K562 (cell line): ENCODE data around the gene CCDC61. TPM values are rescaled to one million over a fixed set of nuclear protein-coding genes. Genes with fewer than 3 reads are reported as not detected.

ENCODE experiments used
- RAD21 ChIP-seq, 2 experiments: fragments of 250-450 bp in 1 of 2; fragments of 450-650 bp in 1 of 2; sonication (Bioruptor Pico) in 1 of 2; formaldehyde crosslinking in 1 of 2; IDR thresholded peaks in 1 of 2; conservative IDR thresholded peaks in 1 of 2; 2 replicates each; pipeline versions ENCODE4 v1.4.0 to v1.8.0; 2020 to 2022; ENCODE audit warnings: mild to moderate bottlenecking in 2 of 2, moderate library complexity in 1 of 2
- SLC30A9 ChIP-seq: fragments of 250-450 bp; sonication (Bioruptor Pico); IDR thresholded peaks from 2 replicates; pipeline ENCODE4 v1.8.0; 2022; ENCODE audit warnings: mild to moderate bottlenecking, moderate library complexity
- SMC3 ChIP-seq: conservative IDR thresholded peaks from 2 replicates; pipeline ENCODE4 v1.6.1; 2011; ENCODE audit warnings: low read depth, low read length, improper control_type of control experiment; ENCODE audit not compliant: insufficient read depth
- TFAP4 ChIP-seq: sonication (generic); formaldehyde crosslinking; IDR thresholded peaks from 2 replicates; pipeline ENCODE4 v1.8.0; 2022; ENCODE audit warnings: missing genetic modification reagents, mild to moderate bottlenecking, moderate library complexity, borderline replicate concordance
- TOE1 ChIP-seq, 2 experiments: fragments of 450-650 bp in 1 of 2; sonication (generic) in 1 of 2; formaldehyde crosslinking in 1 of 2; IDR thresholded peaks; 2 replicates each; pipeline versions ENCODE4 v1.7.1 to v1.8.0; 2016 to 2022; ENCODE audit warnings: borderline replicate concordance in 2 of 2, mild to moderate bottlenecking in 2 of 2, antibody characterized with exemption in 1 of 2, inconsistent platforms in 1 of 2, low read depth in 1 of 2, missing genetic modification reagents in 1 of 2, moderate library complexity in 1 of 2
- ZBTB7A ChIP-seq: IDR thresholded peaks from 2 replicates; pipeline ENCODE4 v1.6.1; 2011; ENCODE audit warnings: low read depth, mild to moderate bottlenecking, low read length, moderate library complexity, borderline replicate concordance; ENCODE audit not compliant: control insufficient read depth
- polyA plus RNA-seq, 8 experiments: library from polyadenylated mRNA; depleted of rRNA in 4 of 8; stranded (reverse) in 5 of 8; unstranded in 3 of 8; fragments of >200 nt; fragmentation: Nextera tagmentation in 2 of 8; fragmentation: Illumina TruSeq in 1 of 8; extraction: Ambion mirVana in 2 of 8; extraction: Trizol in 1 of 8; gene quantifications; 2 replicates each; pipeline versions ENCODE4 v1.2.1 to v1.2.3, GENCODE V29; 2011 to 2014; ENCODE audit warnings: inconsistent platforms in 1 of 8, missing spikeins in 1 of 8
- total RNA-seq, 7 experiments: library from RNA; depleted of rRNA in 6 of 7; stranded (reverse); fragments of >200 nt in 6 of 7; fragmentation: Illumina TruSeq in 2 of 7; extraction: Trizol in 2 of 7; gene quantifications; 2 replicates each; pipeline versions ENCODE4 v1.2.1 to v1.2.3, GENCODE V29; 2011 to 2021; ENCODE audit warnings: low replicate concordance in 1 of 7
- TF ChIP-seq, protein P1 (sequence below): IDR thresholded peaks from 2 replicates; pipeline ENCODE4 v1.6.1; 2011; ENCODE audit warnings: borderline replicate concordance, low read depth, mild to moderate bottlenecking, moderate library complexity, low read length; ENCODE audit not compliant: insufficient read depth, poor library complexity, severe bottlenecking
- TF ChIP-seq, protein P2 (sequence below), 3 experiments: fragments of 200-800 bp in 1 of 3; sonication (Bioruptor generic) in 1 of 3; sonication (generic) in 1 of 3; formaldehyde crosslinking in 1 of 3; IDR thresholded peaks; 2 replicates each; pipeline versions ENCODE4 v1.6.1 to v1.8.0; 2016 to 2022; ENCODE audit warnings: mild to moderate bottlenecking in 2 of 3, missing compliant biosample characterization in 2 of 3, missing genetic modification characterization in 2 of 3, missing genetic modification reagents in 1 of 3
- TF ChIP-seq, protein P3 (sequence below): fragments of 200-800 bp; sonication (Bioruptor generic); IDR thresholded peaks from 2 replicates; pipeline ENCODE4 v1.6.1; 2017; ENCODE audit warnings: missing genetic modification characterization, missing compliant biosample characterization

The CCDC61 gene
- total and polyA plus RNA-seq, 9 of the 15 experiments (the other 6 are each of a cell fraction or from before 2014, with no cell fraction given): 0.07 to 27.0 (median 10.3) TPM

- TF ChIP-seq, protein P1, sequence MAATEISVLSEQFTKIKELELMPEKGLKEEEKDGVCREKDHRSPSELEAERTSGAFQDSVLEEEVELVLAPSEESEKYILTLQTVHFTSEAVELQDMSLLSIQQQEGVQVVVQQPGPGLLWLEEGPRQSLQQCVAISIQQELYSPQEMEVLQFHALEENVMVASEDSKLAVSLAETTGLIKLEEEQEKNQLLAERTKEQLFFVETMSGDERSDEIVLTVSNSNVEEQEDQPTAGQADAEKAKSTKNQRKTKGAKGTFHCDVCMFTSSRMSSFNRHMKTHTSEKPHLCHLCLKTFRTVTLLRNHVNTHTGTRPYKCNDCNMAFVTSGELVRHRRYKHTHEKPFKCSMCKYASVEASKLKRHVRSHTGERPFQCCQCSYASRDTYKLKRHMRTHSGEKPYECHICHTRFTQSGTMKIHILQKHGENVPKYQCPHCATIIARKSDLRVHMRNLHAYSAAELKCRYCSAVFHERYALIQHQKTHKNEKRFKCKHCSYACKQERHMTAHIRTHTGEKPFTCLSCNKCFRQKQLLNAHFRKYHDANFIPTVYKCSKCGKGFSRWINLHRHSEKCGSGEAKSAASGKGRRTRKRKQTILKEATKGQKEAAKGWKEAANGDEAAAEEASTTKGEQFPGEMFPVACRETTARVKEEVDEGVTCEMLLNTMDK: peak; percentile 33
- TF ChIP-seq SLC30A9 (no peak), TFAP4 (CRISPR knock-in tag) (0 out of 2 replicates have a peak, but pooled peaks have one; percentile 13), SMC3 (peak; percentile 44; the same call in 1 of the 2 replicates), ZBTB7A (peak; percentile 72), RAD21 (CRISPR knock-in tag; conservative IDR thresholded peaks at IDR 0.05 in 1 of 2, IDR thresholded peaks at IDR 0.05 in 1 of 2) (peak in 1 of 2 experiments; percentile 48; a peak in 2 of 4 replicates), TOE1 (IDR thresholded peaks at IDR 0.05; ENCODE audit: borderline replicate concordance) (no peak), TOE1 (CRISPR knock-in tag; IDR thresholded peaks at IDR 0.05; ENCODE audit: borderline replicate concordance, low read depth) (0 out of 2 replicates have a peak, but pooled peaks have one; percentile 58)
- TF ChIP-seq, protein P2, sequence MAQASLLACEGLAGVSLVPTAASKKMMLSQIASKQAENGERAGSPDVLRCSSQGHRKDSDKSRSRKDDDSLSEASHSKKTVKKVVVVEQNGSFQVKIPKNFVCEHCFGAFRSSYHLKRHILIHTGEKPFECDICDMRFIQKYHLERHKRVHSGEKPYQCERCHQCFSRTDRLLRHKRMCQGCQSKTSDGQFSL (CRISPR knock-in tag; IDR thresholded peaks at IDR 0.05): 0 out of 2 replicates have a peak, but pooled peaks have one; percentile 38
- TF ChIP-seq, protein P2 (tag; IDR thresholded peaks at IDR 0.05): no peak
- TF ChIP-seq, protein P3, sequence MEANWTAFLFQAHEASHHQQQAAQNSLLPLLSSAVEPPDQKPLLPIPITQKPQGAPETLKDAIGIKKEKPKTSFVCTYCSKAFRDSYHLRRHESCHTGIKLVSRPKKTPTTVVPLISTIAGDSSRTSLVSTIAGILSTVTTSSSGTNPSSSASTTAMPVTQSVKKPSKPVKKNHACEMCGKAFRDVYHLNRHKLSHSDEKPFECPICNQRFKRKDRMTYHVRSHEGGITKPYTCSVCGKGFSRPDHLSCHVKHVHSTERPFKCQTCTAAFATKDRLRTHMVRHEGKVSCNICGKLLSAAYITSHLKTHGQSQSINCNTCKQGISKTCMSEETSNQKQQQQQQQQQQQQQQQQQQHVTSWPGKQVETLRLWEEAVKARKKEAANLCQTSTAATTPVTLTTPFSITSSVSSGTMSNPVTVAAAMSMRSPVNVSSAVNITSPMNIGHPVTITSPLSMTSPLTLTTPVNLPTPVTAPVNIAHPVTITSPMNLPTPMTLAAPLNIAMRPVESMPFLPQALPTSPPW (CRISPR knock-in tag): peak; percentile 66
Observed at GRCh38 chr19:46016426-46017094, 21.3 kb downstream of the CCDC61 start (continued).
